GM23338 (cell line): Measurements from ENCODE around the gene AR. TPM values are rescaled to one million over a fixed set of nuclear protein-coding genes. Genes with fewer than 3 reads are reported as not detected.

Experiments
- ATAC-seq: fragments of 200-7000 bp; cut with Tn5 transposase; 3 replicates; pipeline ENCODE4 v1.9.1; 2020
- DNase-seq: peaks from one replicate; pipeline ENCODE4 v3.0.0-alpha.2; 2015; ENCODE audit warnings: low spot score
- H2AFZ ChIP-seq: fragments of 200-600 bp; sonication (generic); 2 replicates; pipeline ENCODE4 v1.8.0; 2016; ENCODE audit warnings: antibody characterized with exemption, mild to moderate bottlenecking, moderate library complexity
- H3F3A ChIP-seq: fragments of 200-600 bp; sonication (generic); replicated peaks from 2 replicates; pipeline ENCODE4 v1.8.0; 2017; ENCODE audit warnings: antibody characterized with exemption, mixed run types, low read depth
- H3K27ac ChIP-seq: fragments of 200-600 bp; sonication (generic); 2 replicates; pipeline ENCODE4 v1.6.1; 2016; ENCODE audit warnings: low read depth
- H3K27me3 ChIP-seq: fragments of 200-600 bp; sonication (generic); 2 replicates; pipeline ENCODE4 v1.8.0; 2016; ENCODE audit warnings: mild to moderate bottlenecking, mixed run types, moderate library complexity; ENCODE audit not compliant: insufficient read depth
- H3K36me3 ChIP-seq: fragments of 200-600 bp; sonication (generic); 2 replicates; pipeline ENCODE4 v1.8.0; 2016; ENCODE audit warnings: mild to moderate bottlenecking; ENCODE audit not compliant: insufficient read depth
- H3K4me1 ChIP-seq: fragments of 200-600 bp; sonication (generic); 2 replicates; pipeline ENCODE4 v1.8.0; 2016; ENCODE audit warnings: mild to moderate bottlenecking, moderate library complexity; ENCODE audit not compliant: insufficient read depth
- H3K4me2 ChIP-seq: fragments of 200-600 bp; sonication (generic); 2 replicates; pipeline ENCODE4 v1.7.1; 2017; ENCODE audit warnings: mixed run types
- H3K4me3 ChIP-seq: fragments of 200-600 bp; sonication (generic); 2 replicates; pipeline ENCODE4 v1.6.1; 2016; ENCODE audit warnings: mixed run types
- H3K79me2 ChIP-seq: fragments of 200-600 bp; sonication (generic); replicated peaks from 2 replicates; pipeline ENCODE4 v1.8.0; 2017; ENCODE audit warnings: mild to moderate bottlenecking; ENCODE audit not compliant: insufficient read depth
- H3K9me2 ChIP-seq: fragments of 200-600 bp; sonication (generic); 2 replicates; pipeline ENCODE4 v1.8.0; 2017; ENCODE audit not compliant: insufficient read depth
- H4K20me1 ChIP-seq: fragments of 200-600 bp; sonication (generic); replicated peaks from 2 replicates; pipeline ENCODE4 v1.8.0; 2017; ENCODE audit warnings: mild to moderate bottlenecking; ENCODE audit not compliant: insufficient read depth
- H3K27ac Mint-ChIP-seq: 2 replicates; pipeline ENCODE4 v1.8.0; 2020; ENCODE audit warnings: inconsistent platforms, mild to moderate bottlenecking, moderate library complexity, mixed read lengths
- H3K27me3 Mint-ChIP-seq: 3 replicates; pipeline ENCODE4 v1.8.0; 2022; ENCODE audit warnings: low read depth, mild to moderate bottlenecking, moderate library complexity, mixed read lengths, inconsistent platforms; ENCODE audit not compliant: insufficient read depth, poor library complexity
- H3K36me3 Mint-ChIP-seq: 3 replicates; pipeline ENCODE4 v1.8.0; 2021; ENCODE audit warnings: low read depth, mild to moderate bottlenecking, inconsistent platforms, moderate library complexity, mixed read lengths
- H3K4me1 Mint-ChIP-seq: 3 replicates; pipeline ENCODE4 v1.8.0; 2020; ENCODE audit warnings: mild to moderate bottlenecking, inconsistent platforms, mixed read lengths
- H3K4me3 Mint-ChIP-seq: 3 replicates; pipeline ENCODE4 v1.8.0; 2021; ENCODE audit warnings: moderate library complexity, mild to moderate bottlenecking, inconsistent platforms, mixed read lengths
- H3K9me3 Mint-ChIP-seq: 3 replicates; pipeline ENCODE4 v1.8.0; 2020; ENCODE audit warnings: moderate library complexity, mild to moderate bottlenecking, inconsistent platforms, mixed read lengths
- ETS1 ChIP-seq: IDR thresholded peaks from 2 replicates; pipeline ENCODE4 v1.6.1; 2016; ENCODE audit warnings: antibody characterized with exemption
- EZH2 ChIP-seq: fragments of 200-600 bp; sonication (generic); IDR thresholded peaks from one replicate; pipeline ENCODE4 v1.8.0; 2017; ENCODE audit warnings: antibody characterized with exemption, mild to moderate bottlenecking, low read depth; ENCODE audit not compliant: unreplicated experiment
- EZH2phosphoT487 ChIP-seq: fragments of 200-600 bp; sonication (generic); IDR thresholded peaks from one replicate; pipeline ENCODE4 v1.8.1; 2018; ENCODE audit warnings: antibody characterized with exemption; ENCODE audit not compliant: unreplicated experiment
- JUNB ChIP-seq: IDR thresholded peaks from one replicate; pipeline ENCODE4 v1.6.1; 2016; ENCODE audit warnings: antibody characterized with exemption; ENCODE audit not compliant: unreplicated experiment
- NANOG ChIP-seq: IDR thresholded peaks from 2 replicates; pipeline ENCODE4 v1.6.1; 2016; ENCODE audit warnings: antibody characterized with exemption, borderline replicate concordance
- POLR2AphosphoS5 ChIP-seq: IDR thresholded peaks from 2 replicates; pipeline ENCODE4 v1.6.1; 2016; ENCODE audit warnings: antibody characterized with exemption, low read depth
- REST ChIP-seq: IDR thresholded peaks from one replicate; pipeline ENCODE4 v1.6.1; 2018; ENCODE audit warnings: antibody characterized with exemption; ENCODE audit not compliant: unreplicated experiment
- STAT1 ChIP-seq: IDR thresholded peaks from one replicate; pipeline ENCODE4 v1.6.1; 2016; ENCODE audit warnings: antibody characterized with exemption; ENCODE audit not compliant: unreplicated experiment
- ZNF114 ChIP-seq: fragments of 250-450 bp; sonication (Bioruptor Pico); IDR thresholded peaks from 2 replicates; pipeline ENCODE4 v1.5.0; 2020; ENCODE audit warnings: mild to moderate bottlenecking, moderate library complexity
- polyA plus RNA-seq: library from polyadenylated mRNA; unstranded; fragments of >200 nt; fragmentation: Nextera tagmentation; extraction: Ambion mirVana; gene quantifications from 2 replicates; pipeline ENCODE4 v1.2.1, GENCODE V29; 2016
- total RNA-seq: library from RNA; depleted of rRNA; stranded (reverse); fragments of >200 nt; shearing (Covaris generic); gene quantifications from 2 replicates; pipeline ENCODE4 v1.2.3, GENCODE V29; 2014

The AR gene
- total and polyA plus RNA-seq, 2 experiments from 2014 or later, result 11.2 to 13.3 TPM

GRCh38 chrX:67777148-67777547 is 233.3 kb downstream of the AR start (continued):
- TF ChIP-seq REST, result no peak
- no peak for TF ChIP-seq JUNB
- no peak for TF ChIP-seq STAT1
- no peak for TF ChIP-seq EZH2
- no peak for TF ChIP-seq ETS1
- no peak for TF ChIP-seq POLR2AphosphoS5
- TF ChIP-seq EZH2phosphoT487, result no peak

GRCh38 chrX:67779099-67779498 is 235.3 kb downstream of the AR start:
- H3K36me3 ChIP-seq, result no peaks in the 10 kb centered on the region
- Mint-ChIP-seq H3K4me3 (no peak overlapping the region), H3K4me1 (no peaks in the 10 kb centered on the region), H3K27ac (no peak overlapping the region), H3K36me3 (no peaks in the 10 kb centered on the region), H3K9me3 (no peaks in the 10 kb centered on the region), H3K27me3 (peaks cover 2% of the 10 kb centered on the region)
- no peaks in the 10 kb centered on the region for H3K4me1 ChIP-seq
- no peaks in the 10 kb centered on the region for H3K79me2 ChIP-seq
- H3K27ac ChIP-seq, result no peak overlapping the region
- H4K20me1 ChIP-seq, result no peaks in the 10 kb centered on the region
- no peak overlapping the region for H3K4me3 ChIP-seq
- no peaks in the 10 kb centered on the region for H3K27me3 ChIP-seq
- no peak overlapping the region for H3K4me2 ChIP-seq
- no peaks in the 10 kb centered on the region for H3K9me2 ChIP-seq
- no peak for TF ChIP-seq EZH2phosphoT487
- TF ChIP-seq POLR2AphosphoS5, result no peak
- no peak for TF ChIP-seq NANOG
- no peak for TF ChIP-seq ZNF114 (CRISPR knock-in tag)
- TF ChIP-seq JUNB, result no peak
- no peak for TF ChIP-seq EZH2
- H3F3A ChIP-seq, result no peaks in the 10 kb centered on the region
- no peak for DNase-seq
- no peak for ATAC-seq
- no peak overlapping the region for H2AFZ ChIP-seq
